Measurements from ENCODE around the gene PNPLA7.

- TF ChIP-seq POLR2AphosphoS5 (IDR thresholded peaks at IDR 0.05): no peak
- TF ChIP-seq CTCF (IDR thresholded peaks at IDR 0.05): no peak
- no peak for TF ChIP-seq POLR2A (IDR thresholded peaks at IDR 0.05)
- no peak for TF ChIP-seq EP300 (IDR thresholded peaks at IDR 0.05)
These were observed 137.8 kb downstream of the PNPLA7 start for GRCh38 chr9:137412431-137412830.

All from suprapubic skin (tissue), 4 donors.